OCI-M2 (cell line): Measurements from ENCODE around the gene EFHB.
"Not testable (repeated sequence)": the region's sequence is repeated elsewhere in the genome, so short reads cannot be mapped to it uniquely, and the experiment has no call there.

ENCODE experiments used
- DNase-seq: peaks from one replicate; lab custom pipeline; 2025; ENCODE audit not compliant: unreplicated experiment; lab: John Stamatoyannopoulos, UW

EFHB gene

DNA sequence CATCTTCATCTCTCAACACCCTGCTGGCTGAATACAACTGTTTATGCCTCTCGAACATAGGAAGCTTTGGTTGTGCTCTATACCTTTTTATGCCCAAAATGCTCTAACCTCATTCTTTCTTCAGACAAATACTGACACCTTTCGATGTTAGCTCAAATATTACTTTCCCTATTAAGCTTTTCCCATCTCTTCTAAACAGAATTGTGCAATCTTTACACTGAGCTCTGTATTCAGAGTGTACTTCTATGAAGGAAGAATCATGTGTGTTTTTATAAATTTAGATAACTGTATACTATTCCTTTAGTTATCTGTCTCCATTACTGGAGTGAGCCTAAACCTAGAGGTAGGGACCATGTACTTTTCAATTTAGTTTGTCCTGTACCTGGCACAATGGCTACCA is 1.6 kb downstream of the EFHB start:
- no peak for DNase-seq

DNA sequence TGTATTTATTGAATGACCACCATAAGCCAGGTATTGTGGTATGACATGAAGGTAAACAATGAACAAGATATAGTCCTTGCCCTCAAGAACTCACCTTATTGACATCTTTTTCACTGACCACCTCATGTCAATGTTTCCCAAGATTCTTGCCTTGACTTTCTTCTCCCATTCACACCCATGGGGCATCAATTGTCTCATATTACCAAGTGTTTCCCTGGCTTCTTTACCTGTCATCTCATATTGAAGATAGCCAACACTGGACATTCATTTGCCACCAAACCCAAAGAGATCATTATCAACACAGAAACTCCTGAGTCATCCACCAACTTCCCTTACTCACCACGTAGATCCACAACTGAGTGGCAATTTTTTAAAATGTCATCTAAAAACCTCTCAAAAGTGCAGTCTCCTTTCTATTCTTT is 2.2 kb downstream of the EFHB start:
- DNase-seq = no peak

DNA sequence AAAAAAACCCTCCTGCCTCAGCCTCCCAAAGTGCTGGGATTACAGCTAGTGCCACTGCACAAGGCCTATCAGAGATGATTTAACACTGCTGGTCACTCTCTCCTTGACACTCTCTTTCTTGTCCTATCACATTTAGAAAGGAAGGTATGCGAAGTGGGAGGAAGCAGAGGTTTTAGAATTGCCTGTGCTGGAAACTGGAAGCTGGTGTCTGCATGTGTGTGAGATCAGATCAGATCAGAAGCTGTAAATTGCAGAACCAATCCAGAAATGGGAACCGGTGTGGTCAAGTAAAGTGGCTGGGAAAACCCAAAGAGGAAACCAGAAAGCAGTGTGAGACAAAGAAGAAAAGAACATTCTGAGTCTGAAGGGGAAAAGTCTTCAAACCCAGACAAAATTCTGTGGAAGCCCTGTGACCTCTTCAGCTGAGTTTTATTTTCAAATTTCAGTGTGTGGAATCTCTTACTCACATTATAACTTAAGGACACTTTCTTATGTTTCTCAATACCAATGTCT is 2.8 kb downstream of the EFHB start:
- no peak for DNase-seq

DNA sequence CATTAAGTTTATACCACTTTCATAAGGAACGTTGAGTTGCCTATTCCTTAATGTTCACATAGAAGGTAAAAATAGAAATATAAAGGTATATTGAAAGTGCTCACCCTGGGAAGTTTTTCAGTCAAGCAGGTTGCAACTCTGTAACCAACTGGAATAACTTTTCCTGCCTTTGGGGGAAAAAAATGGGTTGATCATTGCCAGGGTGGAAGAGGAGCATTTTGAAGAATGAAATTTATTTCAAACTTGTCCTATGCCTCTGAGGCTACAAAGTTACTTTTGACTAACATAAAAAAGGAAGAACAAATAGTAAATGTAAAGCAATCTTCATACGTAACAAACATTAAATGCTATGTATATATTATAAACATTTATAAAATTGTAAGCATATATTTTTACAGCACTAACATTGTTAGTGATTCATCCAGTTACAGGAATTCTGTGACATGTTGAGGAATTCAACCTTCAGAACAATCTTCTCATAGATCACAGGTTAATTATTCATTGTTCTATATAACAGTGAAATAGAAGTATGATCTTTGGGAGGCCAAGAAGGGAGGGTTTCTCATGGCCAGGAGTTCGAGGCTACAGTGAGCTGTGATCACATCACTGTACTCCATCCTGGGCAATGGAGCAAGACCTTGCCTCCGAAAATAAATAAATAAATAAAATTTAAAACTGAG is 13.5 kb downstream of the EFHB start:
- DNase-seq = no peak

DNA sequence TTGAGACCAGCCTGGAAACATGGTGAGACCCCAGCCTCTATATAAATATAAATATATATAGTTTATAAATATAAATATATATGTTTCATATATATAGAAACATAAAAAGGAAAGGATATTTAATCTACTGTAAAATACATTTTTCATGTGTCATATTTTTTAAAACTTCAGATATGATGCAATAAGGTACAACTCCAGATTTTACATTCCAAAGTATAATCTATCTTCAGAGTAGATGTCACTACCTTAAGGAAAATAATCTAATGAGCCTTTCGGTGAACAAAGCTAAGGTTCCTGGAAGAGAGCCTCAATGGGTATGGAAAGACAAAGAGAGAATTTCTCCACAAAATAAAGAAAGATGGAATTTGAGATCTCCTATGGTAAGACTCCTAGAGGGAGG is 16.9 kb downstream of the EFHB start:
- no peak for DNase-seq

DNA sequence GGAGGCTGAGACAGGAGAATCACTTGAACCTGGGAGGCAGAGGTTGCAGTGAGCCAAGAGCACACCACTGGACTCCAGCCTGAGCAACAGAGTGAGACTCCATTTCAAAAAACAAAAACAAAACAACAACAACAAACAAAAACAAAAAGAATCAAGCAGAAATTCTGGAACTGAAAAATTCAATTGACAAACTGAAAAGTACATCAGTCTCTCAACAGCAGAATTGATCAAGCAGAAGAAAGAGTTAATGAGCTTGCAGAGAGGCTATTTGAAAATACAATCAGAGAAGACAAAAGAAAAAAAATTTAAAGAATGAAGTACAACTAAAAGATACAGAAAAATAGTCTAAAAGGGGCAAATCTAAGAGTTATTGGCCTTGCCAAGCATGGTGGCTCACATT is 22.6 kb downstream of the EFHB start:
- DNase-seq = no peak

DNA sequence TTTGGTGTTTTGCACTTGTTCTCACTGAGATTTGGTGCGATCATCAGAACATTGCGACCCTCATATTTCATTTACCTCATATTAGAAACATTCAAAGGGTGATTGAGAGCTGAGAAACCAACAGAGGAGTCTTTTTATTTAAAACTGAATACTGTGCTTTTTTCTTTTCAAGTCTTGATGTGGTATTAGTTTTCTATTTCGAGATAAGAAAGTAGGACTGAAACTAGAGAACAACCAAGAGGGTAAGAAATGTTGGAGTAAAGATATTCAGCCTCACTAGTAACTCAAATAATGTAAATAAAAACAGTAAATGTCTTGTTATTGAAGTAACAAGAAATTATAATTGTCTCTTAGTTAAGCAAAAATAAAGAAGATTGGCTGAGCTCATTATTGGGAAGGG is 26.5 kb downstream of the EFHB start:
- DNase-seq = no peak

DNA sequence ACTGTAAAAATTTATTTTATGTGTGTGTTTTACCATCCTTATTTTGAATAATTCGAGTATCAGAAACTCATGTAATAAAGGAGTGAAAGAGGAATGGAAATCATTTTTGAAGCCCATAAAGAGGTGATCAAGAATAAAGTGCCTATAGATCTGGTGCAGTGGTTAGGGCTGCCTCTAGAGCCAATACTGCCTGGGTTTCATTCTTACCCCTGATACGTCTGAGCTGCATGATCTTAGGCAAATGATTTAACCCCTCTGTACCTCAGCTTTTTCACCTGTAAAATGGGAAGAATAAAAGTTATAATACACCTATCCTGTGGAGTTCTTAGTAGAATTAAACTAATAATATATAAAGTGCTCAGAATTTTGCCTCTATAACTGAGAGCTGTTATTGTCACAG is 30.4 kb downstream of the EFHB start:
- no peak for DNase-seq

DNA sequence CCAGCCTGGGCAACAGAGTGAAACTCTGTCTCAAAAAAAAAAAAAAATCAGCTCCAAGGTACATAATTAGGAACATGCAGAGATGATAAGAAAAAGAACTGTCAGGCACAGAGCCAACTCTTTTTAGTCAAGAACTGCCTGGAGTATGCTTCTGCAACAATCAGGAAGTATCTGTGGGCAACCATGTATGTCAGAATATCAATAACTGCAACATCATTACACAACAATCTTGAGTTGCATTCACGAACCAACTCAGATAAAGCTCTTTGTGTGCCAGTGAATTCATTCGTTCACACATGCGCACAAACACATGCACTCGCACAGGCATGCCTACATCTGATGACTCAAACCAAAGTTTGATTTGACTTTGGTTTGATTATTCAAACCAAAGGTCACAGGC is 32.1 kb downstream of the EFHB start:
- no peak for DNase-seq

DNA sequence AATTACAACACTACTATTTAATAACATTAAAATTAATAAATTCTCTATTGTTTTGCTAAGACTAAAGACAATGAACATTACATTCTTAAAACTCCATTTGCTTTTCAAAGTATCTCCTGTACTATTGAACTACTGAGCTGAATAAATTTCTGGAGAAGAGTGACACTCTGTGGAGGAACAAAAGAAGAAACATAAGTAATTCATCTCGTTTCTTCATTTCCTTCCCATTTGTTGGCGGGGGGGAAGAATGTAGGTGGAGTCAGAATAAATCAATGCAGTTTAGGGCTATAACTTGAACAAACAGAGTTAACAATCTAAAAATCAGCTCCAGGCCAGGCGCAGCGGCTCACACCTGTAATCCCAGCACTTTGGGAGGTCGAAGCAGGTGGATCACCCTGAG is 32.7 kb downstream of the EFHB start:
- no peak for DNase-seq

DNA sequence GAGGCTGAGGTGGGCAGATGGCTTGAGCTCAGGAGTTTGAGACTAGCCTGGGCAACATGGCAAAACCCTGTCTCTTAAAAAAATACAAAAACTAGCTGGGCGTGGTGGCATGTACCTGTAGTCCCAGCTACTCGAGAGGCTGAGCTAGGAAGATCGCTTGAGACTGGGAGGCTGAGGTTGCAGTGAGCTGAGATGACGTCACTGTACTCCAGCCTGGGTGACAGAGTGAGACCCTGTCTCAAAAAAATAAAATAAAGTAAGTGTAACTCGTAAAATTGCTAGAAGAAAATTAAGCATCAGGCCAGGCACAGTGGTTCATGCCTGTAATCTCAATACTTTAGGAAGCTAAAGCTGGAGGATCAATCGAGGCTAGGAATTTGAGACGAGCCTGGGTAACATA is 34.2 kb downstream of the EFHB start:
- DNase-seq = not testable (repeated sequence)

DNA sequence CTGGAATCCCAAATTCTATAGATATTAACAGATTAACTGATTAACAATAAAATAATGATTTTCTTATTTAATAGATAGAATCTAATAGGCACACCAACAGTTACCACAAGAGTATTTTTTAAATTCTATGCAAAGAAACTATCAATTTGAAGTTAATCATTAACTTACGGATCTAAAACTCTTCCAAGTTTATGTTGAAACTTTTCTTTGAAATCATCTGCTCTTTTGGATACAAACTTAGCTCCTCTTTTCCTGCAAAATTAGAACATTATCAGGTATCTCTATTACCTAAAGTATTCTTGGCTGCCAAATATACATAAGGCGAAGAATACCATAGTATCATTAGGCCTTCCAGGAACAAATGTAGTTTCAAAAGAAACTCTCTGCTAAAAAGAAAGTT is 34.8 kb downstream of the EFHB start:
- no peak for DNase-seq

DNA sequence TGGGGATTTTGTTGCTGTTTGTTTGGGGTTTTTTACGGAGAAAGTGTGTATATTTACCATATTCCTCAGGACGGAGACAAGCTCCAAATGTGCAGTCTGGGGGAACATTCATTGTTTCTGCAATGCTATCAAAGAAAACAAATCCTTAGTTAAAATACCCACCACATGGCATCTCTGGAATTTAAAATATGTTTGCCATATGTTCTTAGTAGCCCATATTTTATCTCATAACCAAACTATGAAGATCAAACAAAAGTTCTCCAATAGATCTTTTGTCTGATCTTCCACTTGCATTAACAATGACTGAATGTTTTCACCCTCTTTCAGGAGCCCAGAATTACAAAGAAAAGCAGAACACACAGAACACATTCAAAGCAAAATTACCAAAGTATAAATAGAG is 35.3 kb downstream of the EFHB start:
- DNase-seq = no peak

DNA sequence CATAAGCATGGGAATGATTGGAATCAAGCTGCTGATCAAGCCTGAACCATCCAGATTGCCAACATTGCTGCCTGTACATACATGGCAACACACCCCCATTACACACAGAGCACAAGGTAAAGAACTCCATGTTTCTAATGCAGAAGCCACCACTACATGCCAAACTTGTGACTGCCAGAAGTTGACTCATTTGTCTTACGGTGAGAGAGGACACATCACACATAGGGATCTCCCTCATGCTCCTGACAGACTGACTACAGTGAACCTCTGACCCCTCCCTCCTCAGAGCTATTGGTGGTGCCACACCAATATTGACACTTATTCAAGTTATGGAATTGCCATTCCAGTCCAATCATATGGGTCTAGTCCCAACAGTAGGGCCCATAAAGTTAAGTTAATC is 42.3 kb downstream of the EFHB start:
- DNase-seq = no peak

DNA sequence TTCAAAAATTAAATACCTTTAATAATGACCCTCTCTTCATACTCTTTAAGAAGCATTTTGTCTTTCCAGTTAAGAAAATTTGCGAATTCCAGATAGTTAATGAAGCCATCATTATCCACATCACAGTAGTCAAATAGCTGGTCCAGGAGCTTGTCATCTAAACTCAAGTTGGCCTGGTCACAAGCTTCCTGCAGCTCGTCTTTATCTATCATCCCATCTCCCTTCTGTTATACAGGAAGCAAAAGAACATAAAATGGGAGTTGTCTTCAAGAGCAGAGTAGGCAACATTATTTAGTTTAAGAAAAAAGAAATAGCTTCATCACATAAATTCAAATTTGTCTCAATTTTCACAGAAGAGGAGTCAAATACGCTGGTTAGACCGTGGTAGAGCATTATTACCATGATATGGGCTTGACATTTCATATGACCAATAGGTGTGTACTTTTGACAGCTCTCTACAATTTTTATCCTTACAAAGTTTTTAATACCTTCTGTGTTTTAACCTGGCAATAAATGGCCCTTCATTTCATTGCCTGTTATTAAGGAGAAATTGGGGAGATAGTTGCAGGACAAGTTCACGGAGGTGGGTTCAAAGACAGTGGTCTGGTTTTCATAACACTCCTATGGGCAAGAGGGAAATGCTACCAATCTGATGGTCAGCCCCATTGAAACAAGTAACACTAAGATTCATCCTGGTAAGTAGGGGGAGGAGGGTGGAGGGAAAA is 45.4 kb downstream of the EFHB start:
- DNase-seq = no peak

DNA sequence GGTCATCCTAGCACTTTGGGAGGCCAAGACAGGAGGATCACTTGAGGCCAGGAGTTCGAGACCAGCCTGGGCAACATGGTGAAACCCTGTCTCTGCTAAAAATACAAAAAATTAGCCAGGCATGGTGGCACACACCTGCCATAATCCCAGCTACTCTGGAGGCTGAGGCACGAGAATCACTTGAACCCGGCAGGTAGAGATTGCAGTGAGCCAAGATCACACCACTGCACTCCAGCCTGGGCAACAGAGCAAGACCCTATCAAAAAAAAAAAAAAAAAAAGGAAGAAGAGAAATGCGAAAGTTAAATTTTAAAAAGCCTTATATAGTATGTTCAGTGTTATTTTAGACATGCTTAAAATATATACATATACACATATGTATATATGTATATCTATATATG is 46.9 kb downstream of the EFHB start:
- not testable (repeated sequence) for DNase-seq

DNA sequence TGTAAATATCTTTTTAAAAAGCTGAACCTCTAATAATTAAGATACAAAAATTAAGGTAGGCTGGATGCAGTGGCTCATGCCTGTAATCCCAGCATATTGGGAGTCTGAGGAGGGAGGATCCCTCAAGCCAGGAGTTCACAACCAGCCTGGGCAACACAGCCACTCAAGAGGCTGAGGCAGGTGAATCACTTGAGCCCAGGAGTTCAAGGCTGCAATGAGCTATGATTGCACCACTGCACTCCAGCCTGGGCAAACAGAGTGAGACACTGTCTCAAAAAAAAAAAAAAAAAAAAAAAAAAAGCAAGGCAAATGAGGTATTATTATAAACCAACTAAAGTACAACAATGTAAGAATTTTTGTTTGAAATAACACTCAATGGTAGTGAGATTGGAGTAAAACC is 47.6 kb downstream of the EFHB start:
- DNase-seq = no peak

DNA sequence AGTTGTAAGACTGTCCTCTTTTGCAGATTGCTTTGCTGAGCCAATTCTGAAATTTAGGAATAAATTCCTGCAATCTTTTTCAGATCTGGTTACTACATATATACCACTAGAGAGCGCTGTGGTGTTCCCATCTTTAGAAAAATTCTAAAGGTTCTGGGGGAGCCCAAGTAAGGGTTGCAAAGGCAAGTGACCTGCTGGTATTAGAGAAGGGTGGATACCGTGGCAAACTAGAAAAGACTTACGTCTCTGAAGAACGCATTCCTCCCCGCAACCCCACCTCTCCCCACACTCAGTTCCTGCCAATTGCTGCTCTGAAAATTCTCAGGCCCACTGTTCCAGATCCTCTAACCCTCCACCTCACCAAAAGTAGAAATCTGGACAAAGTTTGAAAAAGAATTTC is 48.5 kb downstream of the EFHB start:
- DNase-seq = no peak

DNA sequence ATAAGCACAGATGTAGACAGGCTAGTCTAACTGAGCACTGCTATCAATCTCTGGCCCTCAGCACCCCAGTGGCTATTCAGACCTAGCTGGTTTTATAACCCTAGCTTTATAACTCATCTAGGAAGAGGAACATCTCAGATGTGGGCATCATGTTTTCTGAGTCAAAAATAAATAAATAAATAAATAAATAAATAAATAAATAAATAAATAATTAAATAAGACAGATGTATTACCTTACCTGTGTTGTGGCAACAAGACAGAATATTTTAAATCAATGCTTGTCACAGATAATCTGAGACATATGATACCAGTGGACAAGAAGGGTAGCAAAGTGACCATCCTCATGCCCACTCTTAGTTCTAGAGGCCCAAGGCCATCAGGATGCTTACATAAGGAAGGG is 52.2 kb downstream of the EFHB start:
- DNase-seq = no peak

DNA sequence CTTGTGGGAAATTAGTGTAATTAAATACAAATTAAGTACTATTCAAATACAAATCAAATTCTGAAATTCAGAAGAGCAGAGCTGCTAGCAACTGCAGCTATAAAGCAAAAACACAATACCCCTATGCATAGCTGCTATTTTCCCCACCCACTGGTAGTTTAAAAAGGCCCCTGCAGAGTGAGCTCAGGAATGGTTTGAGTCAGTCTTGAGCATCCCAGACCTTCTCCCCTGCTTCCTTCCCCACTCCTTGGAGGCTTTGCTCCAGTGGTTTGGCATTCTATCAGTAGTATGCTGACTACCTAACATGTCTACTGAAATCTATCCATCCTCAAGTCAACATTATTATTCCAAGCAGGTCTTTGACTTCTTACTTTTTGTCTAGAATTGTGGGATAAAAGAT is 53.0 kb downstream of the EFHB start:
- no peak for DNase-seq

DNA sequence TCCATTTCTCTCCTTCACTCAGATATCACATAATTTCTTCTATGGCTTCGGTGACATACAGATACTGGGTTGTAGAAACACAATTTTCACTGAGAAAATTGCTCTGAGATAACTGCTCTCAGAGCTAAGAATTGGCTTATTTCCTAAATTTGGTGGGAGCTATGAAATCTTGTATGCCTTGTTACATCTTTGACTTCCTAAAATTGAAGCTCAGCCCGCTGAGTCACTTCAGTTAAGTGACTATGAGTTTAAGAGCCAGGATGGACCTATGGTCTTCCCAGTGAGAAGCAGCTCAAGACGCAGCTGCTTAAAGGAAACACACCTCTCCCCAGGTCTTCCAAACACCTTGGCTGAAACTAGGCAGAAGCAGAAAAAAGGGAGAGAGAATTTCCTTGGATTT is 56.4 kb downstream of the EFHB start:
- no peak for DNase-seq

DNA sequence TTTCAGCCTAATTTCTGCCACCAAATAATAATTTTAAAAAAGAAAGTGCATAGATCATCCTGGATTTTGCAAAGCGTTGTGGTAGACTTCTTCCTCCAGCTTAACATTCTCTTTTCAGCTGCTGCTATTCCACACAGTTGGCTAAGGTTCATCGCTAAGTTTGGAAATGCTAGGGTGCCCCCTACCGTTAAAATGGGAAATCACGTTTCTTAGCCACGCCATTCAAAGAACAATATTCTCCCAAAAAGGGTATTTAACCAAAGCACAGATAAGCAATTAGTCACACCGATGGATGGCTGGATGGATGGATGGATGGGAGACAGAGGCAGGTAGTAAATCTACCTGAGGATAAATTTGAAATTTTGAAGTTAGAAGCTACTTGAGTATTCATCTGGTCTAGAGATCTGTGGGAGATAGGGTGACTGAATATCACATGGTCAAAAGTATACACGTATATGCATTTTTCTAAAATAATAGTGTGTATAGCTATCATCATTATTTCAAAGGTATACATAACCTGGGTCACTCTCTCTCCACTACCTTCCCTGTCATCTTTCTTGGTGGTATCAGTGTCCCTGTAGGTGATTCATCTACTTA is 67.2 kb downstream of the EFHB start:
- no peak for DNase-seq
